Measurements from ENCODE around the gene APBA2.

- TF ChIP-seq, protein P1, sequence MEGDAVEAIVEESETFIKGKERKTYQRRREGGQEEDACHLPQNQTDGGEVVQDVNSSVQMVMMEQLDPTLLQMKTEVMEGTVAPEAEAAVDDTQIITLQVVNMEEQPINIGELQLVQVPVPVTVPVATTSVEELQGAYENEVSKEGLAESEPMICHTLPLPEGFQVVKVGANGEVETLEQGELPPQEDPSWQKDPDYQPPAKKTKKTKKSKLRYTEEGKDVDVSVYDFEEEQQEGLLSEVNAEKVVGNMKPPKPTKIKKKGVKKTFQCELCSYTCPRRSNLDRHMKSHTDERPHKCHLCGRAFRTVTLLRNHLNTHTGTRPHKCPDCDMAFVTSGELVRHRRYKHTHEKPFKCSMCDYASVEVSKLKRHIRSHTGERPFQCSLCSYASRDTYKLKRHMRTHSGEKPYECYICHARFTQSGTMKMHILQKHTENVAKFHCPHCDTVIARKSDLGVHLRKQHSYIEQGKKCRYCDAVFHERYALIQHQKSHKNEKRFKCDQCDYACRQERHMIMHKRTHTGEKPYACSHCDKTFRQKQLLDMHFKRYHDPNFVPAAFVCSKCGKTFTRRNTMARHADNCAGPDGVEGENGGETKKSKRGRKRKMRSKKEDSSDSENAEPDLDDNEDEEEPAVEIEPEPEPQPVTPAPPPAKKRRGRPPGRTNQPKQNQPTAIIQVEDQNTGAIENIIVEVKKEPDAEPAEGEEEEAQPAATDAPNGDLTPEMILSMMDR (IDR thresholded peaks at IDR 0.05), result no peak
- TF ChIP-seq EZH2phosphoT487 (IDR thresholded peaks at IDR 0.05), result no peak
These were observed 171.2 kb downstream of the APBA2 start for GRCh38 chr15:29056839-29057450.
